H1 (cell line): ENCODE measurements around the gene WDR33. TPM values are rescaled to one million over a fixed set of nuclear protein-coding genes. Genes with fewer than 3 reads are reported as not detected.

Source experiments
- CTCF ChIA-PET: fragments of 300-600 bp; sonication (Branson Sonifier 250); formaldehyde crosslinking; loops from one replicate; lab custom pipeline; 2021; ENCODE audit not compliant: partially characterized antibody; lab: Charles Lee
- POLR2A ChIA-PET: fragments of 300-600 bp; sonication (Branson Sonifier 250); formaldehyde crosslinking; loops from one replicate; lab custom pipeline; 2021; ENCODE audit warnings: inconsistent platforms; ENCODE audit not compliant: partially characterized antibody; lab: Charles Lee
- DNase-seq, 2 experiments: peaks; one replicate each; pipeline versions ENCODE4 v3.0.0 to v3.0.0-alpha.2; 2010 to 2022; ENCODE audit warnings: low spot score in 2 of 2, low read depth in 1 of 2, mixed read lengths in 1 of 2
- FAIRE-seq: peaks from 2 replicates; lab custom pipeline; 2011; peaks lifted over from hg19 to GRCh38; lab: Jason Lieb, UNC
- H2AFZ ChIP-seq: 2 replicates; pipeline ENCODE4 v1.8.1; 2012; ENCODE audit warnings: low read length, inconsistent platforms
- H2AK5ac ChIP-seq: 2 replicates; pipeline ENCODE4 v1.6.1; 2013; ENCODE audit warnings: low read depth, low read length
- H2BK120ac ChIP-seq: replicated peaks from 2 replicates; pipeline ENCODE3; 2013; ENCODE audit warnings: low read depth, low read length, inconsistent platforms
- H2BK12ac ChIP-seq: 2 replicates; pipeline ENCODE4 v1.6.1; 2013; ENCODE audit warnings: low read depth, low read length
- H2BK15ac ChIP-seq: 2 replicates; pipeline ENCODE4 v1.6.1; 2013; ENCODE audit warnings: low read length
- H2BK20ac ChIP-seq: 2 replicates; pipeline ENCODE4 v1.6.1; 2013; ENCODE audit warnings: low read length
- H2BK5ac ChIP-seq: 2 replicates; pipeline ENCODE4 v1.6.1; 2013; ENCODE audit warnings: low read depth, low read length
- H3K14ac ChIP-seq: 2 replicates; pipeline ENCODE4 v1.6.1; 2013; ENCODE audit warnings: inconsistent platforms; ENCODE audit not compliant: insufficient read length
- H3K18ac ChIP-seq: 2 replicates; pipeline ENCODE4 v1.6.1; 2013; ENCODE audit warnings: low read length; ENCODE audit errors: extremely low read depth
- H3K23ac ChIP-seq: 2 replicates; pipeline ENCODE4 v1.6.1; 2013; ENCODE audit warnings: inconsistent platforms; ENCODE audit not compliant: insufficient read length
- H3K23me2 ChIP-seq: 2 replicates; pipeline ENCODE4 v1.6.1; 2013; ENCODE audit warnings: low read depth, low read length
- H3K27ac ChIP-seq: 2 replicates; pipeline ENCODE4 v1.6.1; 2011; ENCODE audit warnings: low read depth, low read length, inconsistent platforms
- H3K27me3 ChIP-seq, 4 experiments: replicated peaks in 1 of 4; 1 replicate in 1 of 4; 2 replicates in 3 of 4; pipeline versions ENCODE4 v1.6.1 to v1.8.1; 2011 to 2013; ENCODE audit warnings: low read length in 3 of 4, mild to moderate bottlenecking in 3 of 4, inconsistent platforms in 2 of 4, mixed read lengths in 2 of 4, moderate library complexity in 1 of 4; ENCODE audit not compliant: control insufficient read depth in 3 of 4, insufficient read depth in 3 of 4; ENCODE audit errors: extremely low read depth in 1 of 4
- H3K36me3 ChIP-seq, 4 experiments: 2 replicates each; pipeline versions ENCODE4 v1.6.1 to v1.8.1; 2011 to 2013; ENCODE audit warnings: mild to moderate bottlenecking in 4 of 4, low read length in 3 of 4, moderate library complexity in 2 of 4, control low read depth in 1 of 4, inconsistent platforms in 1 of 4; ENCODE audit not compliant: insufficient read depth in 4 of 4, control insufficient read depth in 2 of 4
- H3K4ac ChIP-seq: replicated peaks from 2 replicates; pipeline ENCODE3; 2013; ENCODE audit warnings: low read length, low read depth, mixed read lengths, inconsistent platforms; ENCODE audit not compliant: insufficient read length
- H3K4me1 ChIP-seq, 4 experiments: replicated peaks in 1 of 4; 1 replicate in 1 of 4; 2 replicates in 3 of 4; pipeline versions ENCODE4 v1.6.1 to v1.8.1; 2011 to 2013; ENCODE audit warnings: low read length in 3 of 4, inconsistent platforms in 2 of 4, mixed read lengths in 1 of 4; ENCODE audit not compliant: insufficient read depth in 4 of 4, control insufficient read depth in 3 of 4
- H3K4me2 ChIP-seq, 2 experiments: 2 replicates each; pipeline versions ENCODE4 v1.6.1 to v1.8.1; 2011 to 2013; ENCODE audit warnings: low read depth in 2 of 2, low read length in 2 of 2, control low read depth in 1 of 2, inconsistent platforms in 1 of 2, mild to moderate bottlenecking in 1 of 2; ENCODE audit not compliant: insufficient read depth in 1 of 2
- H3K4me3 ChIP-seq, 4 experiments: fragments of 200-600, 300-600 bp in 1 of 4; sonication (generic), shearing (Covaris generic), sonication (Bioruptor Twin) in 1 of 4; 2 replicates each; pipeline versions ENCODE4 v1.5.1 to v1.8.1; 2011 to 2016; ENCODE audit warnings: low read length in 4 of 4, low read depth in 3 of 4, control low read depth in 2 of 4, inconsistent platforms in 2 of 4, mild to moderate bottlenecking in 2 of 4, mixed read lengths in 1 of 4, moderate library complexity in 1 of 4; ENCODE audit not compliant: insufficient read depth in 2 of 4; ENCODE audit errors: extremely low read depth in 1 of 4
- H3K56ac ChIP-seq: replicated peaks from 2 replicates; pipeline ENCODE3; 2013; ENCODE audit warnings: low read depth, mild to moderate bottlenecking, mixed read lengths, low read length, inconsistent platforms; ENCODE audit not compliant: insufficient read length
- H3K79me1 ChIP-seq: 2 replicates; pipeline ENCODE4 v1.6.1; 2013; ENCODE audit warnings: low read depth, low read length, control low read depth
- H3K79me2 ChIP-seq, 2 experiments: 2 replicates each; pipeline versions ENCODE4 v1.6.1 to v1.8.1; 2012 to 2013; ENCODE audit warnings: low read length in 2 of 2, mild to moderate bottlenecking in 2 of 2, inconsistent platforms in 1 of 2; ENCODE audit not compliant: insufficient read depth in 2 of 2, control insufficient read depth in 1 of 2
- H3K9ac ChIP-seq, 4 experiments: replicated peaks in 1 of 4; 1 replicate in 1 of 4; 2 replicates in 3 of 4; pipeline versions ENCODE4 v1.6.1 to v1.8.1; 2011 to 2013; ENCODE audit warnings: low read depth in 3 of 4, low read length in 3 of 4, control low read depth in 2 of 4, mild to moderate bottlenecking in 2 of 4, moderate library complexity in 2 of 4, inconsistent platforms in 1 of 4; ENCODE audit errors: extremely low read depth in 1 of 4
- H3K9me3 ChIP-seq, 2 experiments: 2 replicates each; pipeline versions ENCODE4 v1.6.1 to v1.8.1; 2012 to 2013; ENCODE audit warnings: mild to moderate bottlenecking in 2 of 2, moderate library complexity in 2 of 2, control low read depth in 1 of 2, inconsistent platforms in 1 of 2, low read depth in 1 of 2, low read length in 1 of 2, mixed read lengths in 1 of 2; ENCODE audit not compliant: insufficient read depth in 2 of 2
- H4K20me1 ChIP-seq, 2 experiments: replicated peaks in 1 of 2; 2 replicates each; pipeline versions ENCODE3 to v1.8.1; 2011 to 2013; ENCODE audit warnings: inconsistent platforms in 2 of 2, low read length in 2 of 2, mild to moderate bottlenecking in 1 of 2; ENCODE audit not compliant: insufficient read depth in 2 of 2, control insufficient read depth in 1 of 2
- H4K5ac ChIP-seq: 2 replicates; pipeline ENCODE4 v1.6.1; 2013; ENCODE audit warnings: low read length, low read depth, mixed read lengths, inconsistent platforms; ENCODE audit not compliant: insufficient read length
- H4K8ac ChIP-seq: 2 replicates; pipeline ENCODE4 v1.8.0; 2013; ENCODE audit warnings: mild to moderate bottlenecking, moderate library complexity, low read length, inconsistent platforms; ENCODE audit not compliant: insufficient read depth; ENCODE audit errors: extremely low read depth
- H4K91ac ChIP-seq: replicated peaks from 2 replicates; pipeline ENCODE3; 2013; ENCODE audit warnings: low read length, mixed read lengths, inconsistent platforms; ENCODE audit not compliant: insufficient read length
- SIN3A ChIP-seq, 2 experiments: IDR thresholded peaks in 1 of 2; conservative IDR thresholded peaks in 1 of 2; 2 replicates each; pipeline ENCODE4 v1.6.1; 2011 to 2012; ENCODE audit warnings: low read length in 2 of 2, improper control_type of control experiment in 1 of 2, low read depth in 1 of 2, mild to moderate bottlenecking in 1 of 2
- SUZ12 ChIP-seq: fragments of 200-600 bp; sonication (generic); IDR thresholded peaks from 2 replicates; pipeline ENCODE4 v1.6.1; 2012; ENCODE audit warnings: mild to moderate bottlenecking, inconsistent platforms, low read length, moderate library complexity, mixed read lengths
- WGBS, 2 experiments: shearing (Covaris generic) in 1 of 2; methylation state at CpG; one replicate each; pipeline versions ENCODE4 v1.1.6 to v1.1.7; 2013 to 2015; ENCODE audit warnings: low lambda C conversion rate in 2 of 2, mixed read lengths in 2 of 2, inconsistent platforms in 1 of 2, low coverage in 1 of 2, missing lambda C conversion rate in 1 of 2; ENCODE audit not compliant: insufficient replicate concordance in 2 of 2, insufficient coverage in 1 of 2, insufficient read length in 1 of 2; ENCODE audit errors: extremely low coverage in 1 of 2, missing lambda C conversion rate in 1 of 2; 5-methylcytosine and 5-hydroxymethylcytosine counted together
- polyA plus RNA-seq, 7 experiments: library from polyadenylated mRNA; depleted of rRNA in 3 of 7; stranded (reverse) in 5 of 7; unstranded in 2 of 7; fragments of >200 nt in 5 of 7; fragments of 200-250 nt in 2 of 7; gene quantifications; 1 replicate in 5 of 7; 2 replicates in 1 of 7; 4 replicates in 1 of 7; pipeline versions ENCODE4 v1.2.1 to v1.2.3, GENCODE V29; 2011 to 2013; ENCODE audit warnings: missing spikeins in 2 of 7, mixed read lengths in 2 of 7
- total RNA-seq: library from RNA; stranded (reverse); fragmentation: NEBNext Ultra II Directional; extraction: Animal tissue kit (Norgen Biotek cat#: 25700); gene quantifications from 2 replicates; pipeline ENCODE4 v1.2.1, GENCODE V29; 2021
- TF ChIP-seq, protein P1 (sequence below), 3 experiments: IDR thresholded peaks; 1 replicate in 2 of 3; 2 replicates in 1 of 3; pipeline versions ENCODE4 v1.5.1 to v1.6.1; 2011; ENCODE audit warnings: low read length in 3 of 3, mild to moderate bottlenecking in 3 of 3, inconsistent platforms in 2 of 3, low read depth in 1 of 3, moderate library complexity in 1 of 3; ENCODE audit not compliant: insufficient read depth in 1 of 3; ENCODE audit errors: control extremely low read depth in 1 of 3

Gene WDR33
- total and polyA plus RNA-seq, 2 of the 8 experiments (the other 6 are each of a cell fraction or from before 2014, with no cell fraction given) = 18.1 to 82.7 TPM

- Histone ChIP-seq H3K79me1 (no peaks in the 10 kb centered on the region), H3K18ac (no peak overlapping the region), H2BK15ac (no peak overlapping the region), H3K23me2 (no peaks in the 10 kb centered on the region), H4K8ac (no peak overlapping the region), H3K14ac (no peak overlapping the region), H2BK5ac (no peak overlapping the region), H4K20me1 (peaks cover 0 to 4% of the 10 kb centered on the region in 2 experiments), H3K27me3 (no peaks in the 10 kb centered on the region), H2AFZ (no peak overlapping the region), H3K27ac (no peak overlapping the region), H3K9me3 (no peaks in the 10 kb centered on the region), H3K56ac (no peak overlapping the region), H4K91ac (no peak overlapping the region), H3K79me2 (no peaks in the 10 kb centered on the region; a peak in 1 of 4 replicates), H4K5ac (no peak overlapping the region), H3K36me3 (peaks cover 20 to 73% (median 46%) of the 10 kb centered on the region in 4 experiments), H2BK12ac (no peak overlapping the region), H3K4me3 (no peak overlapping the region), H2BK20ac (no peak overlapping the region), H2AK5ac (no peak overlapping the region), H2BK120ac (no peak overlapping the region), H3K4ac (no peak overlapping the region), H3K4me2 (no peak overlapping the region), H3K23ac (no peak overlapping the region), H3K9ac (no peak overlapping the region), H3K4me1 (no peaks in the 10 kb centered on the region)
- ChIA-PET POLR2A (no interaction called here), CTCF (no interaction called here)
- 100% methylated on average over 2 of the region's 2 CpGs; no CpG with 5 or more reads in 1 of the 2 experiments for WGBS, 2 experiments
- no peak for FAIRE-seq
- no peak for DNase-seq
- TF ChIP-seq, protein P1, sequence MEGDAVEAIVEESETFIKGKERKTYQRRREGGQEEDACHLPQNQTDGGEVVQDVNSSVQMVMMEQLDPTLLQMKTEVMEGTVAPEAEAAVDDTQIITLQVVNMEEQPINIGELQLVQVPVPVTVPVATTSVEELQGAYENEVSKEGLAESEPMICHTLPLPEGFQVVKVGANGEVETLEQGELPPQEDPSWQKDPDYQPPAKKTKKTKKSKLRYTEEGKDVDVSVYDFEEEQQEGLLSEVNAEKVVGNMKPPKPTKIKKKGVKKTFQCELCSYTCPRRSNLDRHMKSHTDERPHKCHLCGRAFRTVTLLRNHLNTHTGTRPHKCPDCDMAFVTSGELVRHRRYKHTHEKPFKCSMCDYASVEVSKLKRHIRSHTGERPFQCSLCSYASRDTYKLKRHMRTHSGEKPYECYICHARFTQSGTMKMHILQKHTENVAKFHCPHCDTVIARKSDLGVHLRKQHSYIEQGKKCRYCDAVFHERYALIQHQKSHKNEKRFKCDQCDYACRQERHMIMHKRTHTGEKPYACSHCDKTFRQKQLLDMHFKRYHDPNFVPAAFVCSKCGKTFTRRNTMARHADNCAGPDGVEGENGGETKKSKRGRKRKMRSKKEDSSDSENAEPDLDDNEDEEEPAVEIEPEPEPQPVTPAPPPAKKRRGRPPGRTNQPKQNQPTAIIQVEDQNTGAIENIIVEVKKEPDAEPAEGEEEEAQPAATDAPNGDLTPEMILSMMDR (IDR thresholded peaks at IDR 0.05; ENCODE audit: control extremely low read depth in 1 of 3, insufficient read depth in 1 of 3, low read depth in 1 of 3, low read length in 3 of 3) = no peak
- TF ChIP-seq SUZ12 (no peak), SIN3A (conservative IDR thresholded peaks at IDR 0.05 in 1 of 2, IDR thresholded peaks at IDR 0.05 in 1 of 2; ENCODE audit: low read depth in 1 of 2, low read length in 2 of 2) (no peak)
These were observed 89.0 kb downstream of the WDR33 start for GRCh38 chr2:127721978-127722355.
